ENCODE results near the gene PEF1. TPM values are rescaled to one million over a fixed set of nuclear protein-coding genes. Genes with fewer than 3 reads are reported as not detected.

PEF1 gene
- total RNA-seq, 1 donor from 2014 or later, result 66.3 TPM

GRCh38 chr1:31653717-31654473 lies 9.2 kb upstream of the PEF1 start:
- DNase-seq (ENCODE audit: low spot score), result no peak

DNA sequence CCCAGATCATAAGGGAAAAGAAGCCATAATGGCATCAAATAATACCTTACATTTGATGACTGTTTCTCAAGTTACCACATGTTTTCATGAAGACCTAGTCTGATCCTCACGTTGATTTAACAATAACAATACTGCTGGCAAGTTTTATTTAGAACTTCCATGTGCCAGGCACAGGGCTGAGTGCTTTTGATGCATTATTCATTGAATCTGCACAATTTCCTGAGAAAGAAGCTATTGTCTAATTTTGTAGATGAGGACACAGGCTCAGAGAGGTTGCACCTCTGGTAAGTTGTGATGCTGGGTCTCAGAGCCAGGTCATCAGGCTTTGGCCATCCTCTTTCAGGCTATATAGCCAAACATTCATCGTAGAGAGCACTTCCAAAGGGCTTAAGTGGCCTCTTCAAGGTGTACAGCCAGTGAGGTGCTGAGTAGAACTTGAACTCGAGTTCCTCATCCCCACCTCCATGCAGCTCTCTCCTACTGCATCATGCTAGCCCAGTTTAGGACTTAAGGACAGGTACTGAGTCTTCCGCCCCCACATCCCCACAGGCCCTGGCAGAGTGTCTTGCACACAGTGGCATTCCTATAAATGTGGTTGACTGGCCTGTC lies 8.3 kb upstream of the PEF1 start:
- no peak for DNase-seq (ENCODE audit: low spot score)

DNA sequence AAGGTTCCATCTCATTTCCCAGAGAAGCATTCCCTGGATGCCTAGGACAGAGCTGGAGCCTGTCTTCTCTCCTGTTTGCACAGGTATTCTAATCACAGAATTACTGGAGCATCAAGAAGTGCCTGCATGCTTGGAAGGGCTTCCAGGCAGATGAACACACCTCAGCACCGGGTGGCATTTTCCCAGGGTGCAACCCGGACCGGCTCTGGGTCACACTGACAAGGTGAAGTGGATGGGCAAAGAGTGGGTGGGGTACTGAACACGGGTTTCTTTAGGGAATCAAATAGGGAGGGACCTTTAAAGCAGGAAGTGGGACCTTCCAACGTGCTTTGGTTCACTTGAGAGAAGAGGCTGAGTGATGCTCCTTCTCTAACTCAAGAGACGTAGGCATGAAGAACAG lies 7.1 kb upstream of the PEF1 start:
- DNase-seq (ENCODE audit: low spot score), result no peak

- DNase-seq (ENCODE audit: low spot score), result no peak
Measured at GRCh38 chr1:31651089-31651420, 6.4 kb upstream of the PEF1 start.

GRCh38 chr1:31650161-31651088 lies 5.7 kb upstream of the PEF1 start:
- no peak for DNase-seq (ENCODE audit: low spot score)

DNA sequence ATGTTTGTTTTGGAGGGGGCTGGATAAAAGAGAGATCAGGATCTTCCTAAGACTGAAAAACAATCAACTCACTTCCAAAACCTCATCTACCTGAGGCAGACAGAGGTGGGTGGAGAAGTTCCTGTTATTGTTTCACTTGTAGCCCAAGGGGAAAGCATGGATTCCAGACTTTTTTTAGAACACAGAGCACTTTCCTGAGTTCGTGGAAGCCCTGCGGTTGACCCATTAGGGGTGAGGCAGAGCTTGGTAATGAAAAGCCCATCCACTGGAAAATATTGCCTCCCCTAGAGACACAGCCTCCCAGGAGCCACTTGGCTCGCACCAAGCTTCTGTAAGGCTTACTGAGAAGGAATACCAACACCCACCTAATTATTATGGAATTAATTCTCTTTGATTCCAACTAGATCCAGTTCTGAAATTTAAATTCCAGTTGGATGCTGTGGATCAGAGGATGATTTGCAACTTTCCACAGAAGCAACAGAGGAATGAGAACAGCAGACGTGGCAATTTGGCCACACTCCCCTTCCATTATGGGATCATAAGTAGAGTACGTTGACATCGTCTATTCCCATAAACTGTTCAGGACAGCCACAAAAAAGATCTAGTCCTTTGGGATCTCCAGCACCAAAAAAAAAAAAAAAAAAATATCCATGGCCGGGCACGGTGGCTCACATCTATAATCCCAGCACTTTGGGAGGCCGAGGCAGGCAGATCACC lies 4.1 kb upstream of the PEF1 start:
- no peak for DNase-seq (ENCODE audit: low spot score)

DNA sequence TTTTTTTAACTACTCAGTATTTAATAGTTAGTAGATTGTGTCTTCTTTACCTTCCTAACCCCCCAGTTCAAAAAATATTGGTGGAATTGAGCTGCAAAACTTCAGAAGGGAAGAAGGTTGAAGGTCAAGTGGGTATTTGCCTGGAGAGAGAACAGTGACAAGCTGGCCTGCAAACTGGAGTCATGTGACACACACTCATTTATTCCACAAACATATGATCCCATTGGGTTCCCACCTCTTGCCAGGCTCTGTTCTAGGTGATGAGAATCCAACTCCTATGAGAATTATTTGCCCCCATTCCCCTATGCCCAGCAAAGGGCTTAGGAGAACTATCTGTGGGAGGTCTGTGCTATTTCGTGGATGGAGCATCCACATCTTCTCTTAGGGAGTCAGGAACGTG lies 3.5 kb upstream of the PEF1 start:
- no peak for DNase-seq (ENCODE audit: low spot score)

DNA sequence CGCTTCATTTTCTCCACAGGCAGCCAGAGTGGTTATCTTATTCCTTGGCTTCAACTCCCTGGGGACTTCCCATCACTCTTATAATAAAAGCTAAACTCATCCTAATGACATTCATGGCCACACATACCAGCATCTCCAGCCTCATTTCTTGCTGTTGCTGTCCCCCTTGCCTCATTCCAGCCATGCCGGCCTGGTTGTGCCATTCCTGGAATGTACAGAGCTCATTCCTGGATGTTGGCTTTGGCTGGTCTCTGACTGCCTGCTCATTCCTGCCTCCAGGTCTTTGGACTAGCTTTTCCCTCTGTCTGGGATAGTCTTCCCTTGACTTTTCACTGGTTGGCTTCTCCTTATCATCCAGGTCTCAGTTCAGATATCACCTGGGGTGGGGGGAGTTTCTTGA lies 2.4 kb upstream of the PEF1 start:
- DNase-seq (ENCODE audit: low spot score), result no peak

DNA sequence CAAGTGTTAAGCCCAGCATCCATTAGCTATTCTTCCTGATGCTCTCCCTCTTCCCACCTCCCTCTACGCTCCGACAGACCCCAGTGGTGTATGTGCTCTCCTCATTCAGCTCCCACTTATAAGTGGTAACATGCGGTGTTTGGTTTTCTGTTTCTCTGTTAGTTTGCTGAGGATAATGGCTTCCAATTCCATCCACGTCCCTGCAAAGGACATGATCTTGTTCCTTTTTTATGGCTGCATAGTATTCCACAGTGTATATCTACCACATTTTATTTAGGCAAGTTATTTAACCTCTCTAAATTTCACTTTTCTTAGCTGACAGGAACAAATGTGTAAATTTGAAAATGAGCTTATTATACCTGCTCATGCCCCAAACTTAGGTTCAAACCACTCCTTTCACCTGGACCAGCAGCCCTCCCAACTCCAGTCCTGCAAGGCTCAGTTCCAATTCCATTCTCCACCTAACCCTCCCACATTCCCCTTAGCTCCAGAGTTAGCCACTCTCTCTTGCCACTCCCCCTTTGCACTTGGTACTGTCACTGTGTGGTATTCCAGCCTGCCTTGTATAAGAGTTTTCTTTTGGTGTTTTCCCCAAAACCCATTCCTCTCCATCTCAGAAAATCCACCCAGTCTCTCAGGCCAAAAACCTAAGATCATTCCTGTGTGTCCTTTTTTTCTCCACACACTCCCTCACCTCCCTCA lies 1.7 kb upstream of the PEF1 start:
- no peak for DNase-seq (ENCODE audit: low spot score)

DNA sequence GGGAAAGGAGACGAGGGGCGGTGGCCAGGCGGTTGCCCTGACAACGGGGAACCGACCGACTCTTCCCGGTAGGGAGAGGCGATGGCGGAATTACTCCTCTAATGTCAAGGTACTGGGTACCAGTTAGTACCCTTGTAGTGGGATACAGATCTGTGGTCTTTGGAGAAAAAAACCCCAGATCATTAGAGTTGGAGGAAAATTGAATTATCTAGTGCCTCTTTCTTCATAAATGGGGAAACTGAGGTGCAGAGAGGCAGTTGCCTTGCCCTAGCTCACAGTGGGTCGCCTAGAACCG lies 545 bp upstream of the PEF1 start:
- no peak for DNase-seq (ENCODE audit: low spot score)

DNA sequence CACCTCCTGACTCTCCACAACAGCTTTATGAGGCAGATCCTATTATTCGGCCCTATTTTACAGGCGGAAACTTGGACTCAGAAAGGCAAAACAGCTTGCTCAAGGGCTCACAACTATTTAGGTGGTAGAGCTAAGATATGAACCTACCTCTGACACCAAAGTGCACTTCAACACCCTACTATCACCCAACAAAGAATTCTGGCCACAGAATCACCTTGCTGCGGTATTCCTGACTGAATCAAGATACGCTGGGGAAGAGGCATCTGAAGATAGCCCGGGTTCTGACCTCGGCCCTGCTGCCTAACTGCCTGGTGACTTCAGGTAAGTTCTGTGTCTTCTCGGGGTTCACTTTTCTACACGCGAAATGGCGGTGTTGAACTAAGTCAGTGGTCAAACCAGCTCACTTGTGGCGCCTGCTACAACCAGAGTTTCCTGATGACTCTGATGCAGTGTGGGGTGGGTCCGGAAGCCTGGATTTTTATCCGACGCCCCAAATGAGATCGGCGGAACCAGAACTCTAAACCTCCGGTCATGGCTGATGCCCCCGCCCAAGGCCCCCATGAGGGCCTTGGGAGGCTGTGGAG lies 608 bp downstream of the PEF1 start:
- no peak for DNase-seq (ENCODE audit: low spot score)

DNA sequence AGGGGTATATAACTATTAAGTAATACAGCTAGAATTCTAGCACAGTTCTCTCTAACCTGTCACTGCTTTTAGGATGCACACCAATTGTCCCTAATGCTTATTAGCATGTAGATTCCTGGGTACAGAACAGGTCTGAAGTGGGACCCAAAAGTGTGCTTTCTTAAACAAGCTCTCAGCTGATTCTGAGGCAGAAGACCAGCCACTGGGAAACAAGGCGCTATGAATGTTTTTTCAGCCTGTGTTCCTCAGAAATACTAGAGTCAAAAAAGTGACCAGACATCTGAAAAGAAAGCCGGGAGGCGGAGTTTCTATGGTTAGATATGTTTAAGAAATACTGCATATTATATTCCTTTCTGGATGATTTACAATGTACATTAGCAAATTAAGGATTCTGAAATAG lies 1.8 kb downstream of the PEF1 start:
- DNase-seq (ENCODE audit: low spot score), result no peak

- no peak for DNase-seq (ENCODE audit: low spot score)
Measured at GRCh38 chr1:31642366-31642765, 2.3 kb downstream of the PEF1 start.

DNA sequence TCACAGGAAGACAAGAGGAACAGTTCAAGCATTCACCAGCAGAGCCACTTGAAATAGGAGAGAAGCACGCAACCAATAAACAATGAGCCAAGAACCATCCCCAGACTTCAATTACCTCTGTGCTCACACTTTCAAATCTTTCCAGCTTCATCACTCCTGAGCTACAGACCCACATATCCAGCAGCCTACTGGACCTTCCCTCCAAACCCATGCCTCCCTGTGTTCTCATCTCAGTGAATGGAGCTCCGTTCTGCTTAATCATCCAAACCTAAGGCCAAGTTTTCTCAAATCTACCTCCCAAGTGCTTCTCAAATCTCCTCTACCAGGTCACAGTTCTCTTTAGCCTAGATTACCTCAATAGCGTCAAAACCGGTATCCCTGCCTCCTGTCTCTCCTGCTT lies 3.7 kb downstream of the PEF1 start:
- no peak for DNase-seq (ENCODE audit: low spot score)

DNA sequence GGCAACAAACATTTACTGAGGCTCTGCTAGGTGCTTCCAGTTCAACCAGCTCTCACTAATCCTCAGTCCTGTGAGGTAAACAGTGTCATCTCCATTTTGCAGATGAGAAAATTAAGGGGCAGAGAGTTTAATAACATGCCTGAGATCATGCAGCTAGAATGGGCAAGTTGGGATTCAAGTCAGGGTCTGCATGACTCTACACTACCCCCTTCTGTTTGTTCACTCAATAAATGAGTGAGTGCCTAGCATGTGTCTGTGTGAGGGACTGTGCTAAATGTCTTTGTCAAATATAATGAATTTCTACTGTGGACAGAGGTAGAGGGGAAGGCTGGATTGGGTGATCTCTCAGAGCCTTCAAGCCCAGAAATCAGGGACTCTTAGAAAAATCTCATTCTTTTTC lies 4.5 kb downstream of the PEF1 start:
- no peak for DNase-seq (ENCODE audit: low spot score)

GRCh38 chr1:31639543-31639942 lies 5.1 kb downstream of the PEF1 start:
- DNase-seq (ENCODE audit: low spot score), result no peak

DNA sequence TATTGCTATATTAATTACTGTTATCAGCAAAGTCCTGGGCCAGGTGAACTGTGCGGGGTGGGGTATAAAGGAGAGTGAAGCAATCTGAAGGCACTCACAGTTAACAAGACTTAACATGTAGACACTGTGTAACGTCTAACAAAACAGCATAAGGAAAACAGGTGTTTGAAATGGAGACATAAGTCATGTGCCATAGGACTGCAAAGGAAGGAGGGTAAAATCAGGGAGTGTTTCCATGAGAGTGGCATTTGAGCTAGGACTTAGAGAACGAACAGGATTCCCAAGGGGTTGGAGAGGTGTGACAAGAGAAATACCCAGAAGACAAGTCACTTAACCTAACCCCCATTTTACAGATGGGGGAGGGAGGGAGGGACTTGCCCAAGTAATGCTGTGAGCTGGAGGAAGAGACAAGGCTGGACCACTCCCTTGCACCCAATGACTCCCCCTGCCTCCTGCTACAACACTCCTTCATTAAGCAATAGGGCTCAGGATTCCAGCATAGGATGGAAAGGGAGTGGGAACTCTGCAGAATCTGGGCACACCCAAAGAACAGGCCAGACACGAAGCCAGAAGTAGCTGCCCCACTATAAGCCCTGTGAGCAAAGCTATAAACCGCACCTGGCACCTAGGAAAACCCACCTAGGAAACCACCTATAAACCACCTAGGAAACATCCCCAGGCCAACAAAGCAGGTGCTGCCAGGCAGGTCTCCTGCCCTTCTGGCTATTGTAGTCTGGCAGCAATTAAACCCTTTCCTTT lies 6.6 kb downstream of the PEF1 start:
- DNase-seq (ENCODE audit: low spot score), result no peak

GRCh38 chr1:31633117-31633516 lies 11.6 kb downstream of the PEF1 start:
- no peak for DNase-seq (ENCODE audit: low spot score)

GRCh38 chr1:31632649-31633048 lies 12.0 kb downstream of the PEF1 start:
- no peak for DNase-seq (ENCODE audit: low spot score)

- DNase-seq (ENCODE audit: low spot score), result no peak
Measured at GRCh38 chr1:31628931-31629556, 15.6 kb downstream of the PEF1 start.

All from mucosa of gallbladder (tissue), 1 donor.